HepG2 (cell line): ENCODE measurements around the gene GBP1. TPM values are rescaled to one million over a fixed set of nuclear protein-coding genes. Genes with fewer than 3 reads are reported as not detected.
A peak's percentile ranks its signal among the peaks of the same experiment; 100 is the strongest.

Source experiments
- HBP1 ChIP-seq: IDR thresholded peaks from 2 replicates; pipeline ENCODE4 v1.6.1; 2016; ENCODE audit warnings: low read depth, control low read depth
- HNF1B ChIP-seq: sonication (generic); formaldehyde crosslinking; IDR thresholded peaks from 2 replicates; pipeline ENCODE4 v1.5.1; 2020; ENCODE audit warnings: mild to moderate bottlenecking, moderate library complexity, missing genetic modification reagents
- MLXIP ChIP-seq: sonication (generic); formaldehyde crosslinking; IDR thresholded peaks from 2 replicates; pipeline ENCODE4 v1.9.0; 2021; ENCODE audit warnings: missing genetic modification reagents, borderline replicate concordance
- NCOA5 ChIP-seq: sonication (generic); formaldehyde crosslinking; IDR thresholded peaks from 2 replicates; pipeline ENCODE4 v1.4.0; 2020; ENCODE audit warnings: missing genetic modification reagents
- REL ChIP-seq: sonication (generic); formaldehyde crosslinking; conservative IDR thresholded peaks from 2 replicates; pipeline ENCODE4 v1.8.0; 2022; ENCODE audit warnings: mild to moderate bottlenecking, missing genetic modification reagents, moderate library complexity
- SMAD3 ChIP-seq: sonication (generic); formaldehyde crosslinking; IDR thresholded peaks from 2 replicates; pipeline ENCODE4 v1.4.0; 2020; ENCODE audit warnings: missing genetic modification reagents
- THRA ChIP-seq: sonication (generic); formaldehyde crosslinking; IDR thresholded peaks from 2 replicates; pipeline ENCODE4 v1.4.0; 2020; ENCODE audit warnings: missing genetic modification reagents, borderline replicate concordance
- ZFYVE20 ChIP-seq: sonication (generic); formaldehyde crosslinking; IDR thresholded peaks from 2 replicates; pipeline ENCODE4 v1.8.0; 2023; ENCODE audit warnings: low read depth, mild to moderate bottlenecking, moderate library complexity, missing genetic modification reagents, borderline replicate concordance
- ZIK1 ChIP-seq: sonication (generic); formaldehyde crosslinking; IDR thresholded peaks from 2 replicates; pipeline ENCODE4 v1.5.0; 2020; ENCODE audit warnings: mild to moderate bottlenecking, low read depth, missing genetic modification reagents, borderline replicate concordance
- ZNF318 ChIP-seq: sonication (generic); formaldehyde crosslinking; IDR thresholded peaks from 2 replicates; pipeline ENCODE4 v1.4.0; 2020; ENCODE audit warnings: mild to moderate bottlenecking, missing genetic modification reagents
- ZNF557 ChIP-seq: sonication (generic); formaldehyde crosslinking; IDR thresholded peaks from 2 replicates; pipeline ENCODE4 v1.4.0; 2020; ENCODE audit warnings: missing genetic modification reagents
- ZZZ3 ChIP-seq: sonication (generic); formaldehyde crosslinking; IDR thresholded peaks from 2 replicates; pipeline ENCODE4 v1.4.0; 2020; ENCODE audit warnings: missing genetic modification reagents, mild to moderate bottlenecking, borderline replicate concordance
- polyA plus RNA-seq, 8 experiments: library from polyadenylated mRNA; depleted of rRNA in 3 of 8; stranded (reverse) in 7 of 8; unstranded in 1 of 8; fragments of >200 nt; fragmentation: Illumina TruSeq in 4 of 8; extraction: Trizol in 4 of 8; gene quantifications; 2 replicates each; pipeline versions ENCODE4 v1.2.1 to v1.2.3, GENCODE V29; 2011 to 2016; ENCODE audit warnings: low read depth in 4 of 8, missing spikeins in 1 of 8, mixed read lengths in 1 of 8; ENCODE audit not compliant: insufficient read depth in 1 of 8
- total RNA-seq, 5 experiments: library from RNA; depleted of rRNA; stranded (reverse); fragments of >200 nt; fragmentation: Illumina TruSeq; extraction: Trizol; gene quantifications; 2 replicates each; pipeline ENCODE4 v1.2.3, GENCODE V29; 2016; ENCODE audit warnings: low read depth in 1 of 5

Gene GBP1
- total and polyA plus RNA-seq, 2 of the 13 experiments (the other 11 are each of a cell fraction or from before 2014, with no cell fraction given), result 0.62 to 2.3 TPM

- TF ChIP-seq ZNF318 (CRISPR knock-in tag) (no peak), SMAD3 (CRISPR knock-in tag) (0 out of 2 replicates have a peak, but pooled peaks have one; percentile 47), ZZZ3 (CRISPR knock-in tag) (no peak), ZNF557 (CRISPR knock-in tag) (no peak), THRA (no peak), NCOA5 (CRISPR knock-in tag) (no peak), MLXIP (CRISPR knock-in tag) (no peak), HBP1 (CRISPR knock-in tag) (no peak), REL (CRISPR knock-in tag) (no peak), HNF1B (peak; percentile 88; the same call in 1 of the 2 replicates), ZIK1 (no peak), ZFYVE20 (CRISPR knock-in tag) (no peak)
These were observed 19.9 kb downstream of the GBP1 start (continued) for GRCh38 chr1:89044970-89045721.
